K562 (cell line): ENCODE measurements around the gene PPP1R9B. TPM values are rescaled to one million over a fixed set of nuclear protein-coding genes. Genes with fewer than 3 reads are reported as not detected.
A peak's percentile ranks its signal among the peaks of the same experiment; 100 is the strongest.

ENCODE experiments used
- ATAC-seq: fragments of 200-7000 bp; cut with Tn5 transposase; 3 replicates; pipeline ENCODE4 v1.9.1; 2020; ENCODE audit warnings: moderate library complexity
- BruUV-seq: library from RNA; stranded (reverse); fragments of 400-500 nt; replicated peaks from 2 replicates; lab custom pipeline; 2021; lab: Mats Ljungman, UMichigan
- CTCF ChIA-PET: fragments of 300-600 bp; formaldehyde crosslinking; extraction: SDS; loops from one replicate; lab custom pipeline; 2021; ENCODE audit warnings: low intra/inter-chr PET ratio; lab: Yijun Ruan, JAX
- POLR2A ChIA-PET: fragments of 300-600, 350-650 bp; sonication (Branson Sonifier 250); formaldehyde crosslinking; extraction: SDS; loops from one replicate; lab custom pipeline; 2021; ENCODE audit warnings: antibody characterized with exemption, inconsistent platforms; lab: Yijun Ruan, JAX
- DNase-seq, 4 experiments: peaks; one replicate each; pipeline versions ENCODE4 v3.0.0 to v3.0.0-alpha.2; 2011 to 2018; ENCODE audit warnings: low spot score in 3 of 4, mixed read lengths in 3 of 4; ENCODE audit errors: extremely low read depth in 1 of 4
- FAIRE-seq: peaks from 2 replicates; lab custom pipeline; 2011; peaks lifted over from hg19 to GRCh38; lab: Jason Lieb, UNC
- H2AFZ ChIP-seq: 2 replicates; pipeline ENCODE4 v1.6.0; 2011; ENCODE audit warnings: low read depth, low read length, control low read depth, inconsistent platforms
- H3K27ac ChIP-seq: fragments of 200-600 bp; 3 replicates; pipeline ENCODE4 v1.8.0; 2011; ENCODE audit warnings: low read depth, mild to moderate bottlenecking, control low read depth, inconsistent platforms, low read length, moderate library complexity, mixed read lengths; ENCODE audit errors: extremely low read depth
- H3K27me3 ChIP-seq, 2 experiments: fragments of 300-600 bp in 1 of 2; 2 replicates in 1 of 2; 3 replicates in 1 of 2; pipeline versions ENCODE4 v1.6.0 to v1.8.0; 2011; ENCODE audit warnings: inconsistent platforms in 2 of 2, low read length in 2 of 2, mild to moderate bottlenecking in 1 of 2, mixed read lengths in 1 of 2, moderate library complexity in 1 of 2; ENCODE audit not compliant: control insufficient read depth in 2 of 2, insufficient read depth in 2 of 2
- H3K36me3 ChIP-seq: fragments of 300-600 bp; 3 replicates; pipeline ENCODE4 v1.8.0; 2011; ENCODE audit warnings: mild to moderate bottlenecking, low read length, inconsistent platforms; ENCODE audit not compliant: control insufficient read depth, insufficient read depth
- H3K4me1 ChIP-seq, 2 experiments: fragments of 200-600 bp in 1 of 2; replicated peaks in 1 of 2; 2 replicates in 1 of 2; 3 replicates in 1 of 2; pipeline versions ENCODE4 v1.5.1 to v1.8.0; 2011; ENCODE audit warnings: inconsistent platforms in 2 of 2, low read length in 2 of 2, mild to moderate bottlenecking in 1 of 2, mixed read lengths in 1 of 2, moderate library complexity in 1 of 2; ENCODE audit not compliant: control insufficient read depth in 2 of 2, insufficient read depth in 2 of 2
- H3K4me2 ChIP-seq: 2 replicates; pipeline ENCODE4 v1.6.1; 2011; ENCODE audit warnings: low read length, control low read depth, inconsistent platforms, mixed read lengths; ENCODE audit not compliant: insufficient read depth
- H3K4me3 ChIP-seq: fragments of 200-600 bp; sonication (generic), shearing (Covaris generic); 2 replicates; pipeline ENCODE4 v1.5.1; 2016; ENCODE audit warnings: control low read depth, inconsistent platforms
- H3K79me2 ChIP-seq: fragments of 200-600 bp; 3 replicates; pipeline ENCODE4 v1.8.0; 2011; ENCODE audit warnings: low read length, inconsistent platforms; ENCODE audit not compliant: control insufficient read depth, insufficient read depth
- H3K9ac ChIP-seq, 2 experiments: 2 replicates each; pipeline versions ENCODE4 v1.6.0 to v1.6.1; 2011; ENCODE audit warnings: low read depth in 2 of 2, low read length in 2 of 2, control low read depth in 1 of 2, inconsistent platforms in 1 of 2, mild to moderate bottlenecking in 1 of 2, mixed read lengths in 1 of 2; ENCODE audit not compliant: insufficient read depth in 1 of 2
- H3K9me1 ChIP-seq: one replicate; pipeline ENCODE4 v1.6.0; 2011; ENCODE audit warnings: inconsistent platforms, mild to moderate bottlenecking, low read length, moderate library complexity; ENCODE audit not compliant: control insufficient read depth, insufficient read depth
- H3K9me3 ChIP-seq: replicated peaks from 2 replicates; pipeline ENCODE4 v1.5.1; 2011; ENCODE audit warnings: low read depth, low read length, inconsistent platforms; ENCODE audit not compliant: control insufficient read depth, insufficient read depth
- H4K20me1 ChIP-seq: replicated peaks from 2 replicates; pipeline ENCODE4 v1.6.1; 2011; ENCODE audit warnings: low read length, inconsistent platforms, mixed read lengths; ENCODE audit not compliant: control insufficient read depth, insufficient read depth
- HMG20B ChIP-seq: fragments of 250-450 bp; sonication (Bioruptor Pico); IDR thresholded peaks from 2 replicates; pipeline ENCODE4 v1.5.0; 2021; ENCODE audit warnings: mild to moderate bottlenecking
- NFXL1 ChIP-seq: fragments of 450-650 bp; formaldehyde crosslinking; IDR thresholded peaks from 2 replicates; pipeline ENCODE4 v1.4.0; 2021; ENCODE audit warnings: mild to moderate bottlenecking
- SPI1 ChIP-seq: IDR thresholded peaks from 2 replicates; pipeline ENCODE4 v1.6.1; 2011; ENCODE audit warnings: low read depth, low read length, control low read depth, borderline replicate concordance
- ZKSCAN1 ChIP-seq: fragments of 150-350 bp; IDR thresholded peaks from 2 replicates; pipeline ENCODE4 v1.6.1; 2016; ENCODE audit warnings: low read depth, low read length
- ZNF316 ChIP-seq: fragments of 450-650 bp; IDR thresholded peaks from 2 replicates; pipeline ENCODE4 v1.6.1; 2016
- ZNF609 ChIP-seq: sonication (generic); formaldehyde crosslinking; IDR thresholded peaks from 2 replicates; pipeline ENCODE4 v1.8.1; 2023; ENCODE audit warnings: missing genetic modification reagents, mild to moderate bottlenecking, borderline replicate concordance
- WGBS: fragments of 100-300 bp; shearing (Covaris generic); methylation state at CpG from one replicate; pipeline ENCODE4 v1.1.6; 2016; ENCODE audit warnings: low coverage, mixed read lengths; ENCODE audit not compliant: insufficient coverage; ENCODE audit errors: missing lambda C conversion rate; 5-methylcytosine and 5-hydroxymethylcytosine counted together
- in situ Hi-C: fragments of 300-500 bp; cut with MboI; formaldehyde crosslinking; loops from 4 replicates; pipeline ENCODE4 v1.15.0; 2018; ENCODE audit warnings: inconsistent platforms, mixed read lengths
- intact Hi-C: fragments of 100-400 bp; cut with micrococcal nuclease; formaldehyde crosslinking; loops from 2 replicates; pipeline ENCODE4 v1.14.2; 2022
- polyA plus RNA-seq, 8 experiments: library from polyadenylated mRNA; depleted of rRNA in 4 of 8; stranded (reverse) in 5 of 8; unstranded in 3 of 8; fragments of >200 nt; fragmentation: Nextera tagmentation in 2 of 8; fragmentation: Illumina TruSeq in 1 of 8; extraction: Ambion mirVana in 2 of 8; extraction: Trizol in 1 of 8; gene quantifications; 2 replicates each; pipeline versions ENCODE4 v1.2.1 to v1.2.3, GENCODE V29; 2011 to 2014; ENCODE audit warnings: inconsistent platforms in 1 of 8, missing spikeins in 1 of 8
- total RNA-seq, 7 experiments: library from RNA; depleted of rRNA in 6 of 7; stranded (reverse); fragments of >200 nt in 6 of 7; fragmentation: Illumina TruSeq in 2 of 7; extraction: Trizol in 2 of 7; gene quantifications; 2 replicates each; pipeline versions ENCODE4 v1.2.1 to v1.2.3, GENCODE V29; 2011 to 2021; ENCODE audit warnings: low replicate concordance in 1 of 7
- TF ChIP-seq, protein P1 (sequence below): sonication (generic); formaldehyde crosslinking; IDR thresholded peaks from 2 replicates; pipeline ENCODE4 v1.8.0; 2022; ENCODE audit warnings: mild to moderate bottlenecking, missing genetic modification reagents

PPP1R9B gene
- total and polyA plus RNA-seq, 9 of the 15 experiments (the other 6 are each of a cell fraction or from before 2014, with no cell fraction given) = 0.10 to 63.5 (median 24.7) TPM

DNA sequence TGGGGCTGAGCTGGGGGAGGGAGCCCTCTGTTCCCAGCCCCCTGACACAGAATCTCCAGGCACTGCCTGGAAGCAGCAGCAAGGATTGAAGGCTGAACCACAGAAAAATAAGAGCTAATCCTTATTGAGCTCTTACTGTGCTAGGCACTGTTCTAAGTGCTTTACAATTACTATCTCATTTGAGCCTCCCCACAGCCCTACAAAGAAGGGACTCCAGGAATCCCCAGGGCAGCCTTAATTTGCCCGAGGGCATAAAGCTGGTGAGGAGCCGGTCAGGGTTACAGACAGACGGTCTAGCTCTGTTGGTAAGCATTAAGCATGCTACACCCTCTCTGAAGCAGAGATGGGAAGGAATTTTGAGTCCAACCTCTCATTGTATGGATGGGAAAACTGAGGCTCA, 27.5 kb downstream of the PPP1R9B start (continued):
- TF ChIP-seq ZNF609 (CRISPR knock-in tag) = no peak

GRCh38 chr17:50120475-50121253, 29.8 kb downstream of the PPP1R9B start:
- CTCF ChIA-PET = no interaction called here

More at GRCh38 chr17:50120475-50121253, 29.8 kb downstream of the PPP1R9B start:
- Histone ChIP-seq H3K79me2 (no peaks in the 10 kb centered on the region), H3K27me3 (peaks cover 37 to 67% of the 10 kb centered on the region in 2 experiments; a peak in 4 of 5 replicates), H3K9ac (no peak overlapping the region), H3K27ac (no peak overlapping the region), H3K4me3 (no peak overlapping the region), H3K9me1 (no peaks in the 10 kb centered on the region), H3K4me2 (no peak overlapping the region), H2AFZ (no peak overlapping the region), H3K36me3 (no peaks in the 10 kb centered on the region), H3K4me1 (peaks cover 0 to 17% of the 10 kb centered on the region in 2 experiments; a peak in 4 of 5 replicates), H3K9me3 (no peaks in the 10 kb centered on the region), H4K20me1 (peaks cover 3% of the 10 kb centered on the region)
- in situ Hi-C loops (no loop called here), intact Hi-C loops (no loop called here)
- WGBS = 0% methylated on average over 5 of the region's 7 CpGs
- no TSS peak for BruUV-seq
- POLR2A ChIA-PET = interaction anchor here (1.5 kb wide), 1 partner anchor 8 kb away, joined by 3 read pairs; no protein-coding TSS in a partner anchor
- ATAC-seq (no peak), DNase-seq (no peak), FAIRE-seq (no peak)
- TF ChIP-seq NFXL1 (CRISPR knock-in tag) = no peak
- 0 out of 2 replicates have a peak, but pooled peaks have one; percentile 4 for TF ChIP-seq ZNF316
- TF ChIP-seq, protein P1, sequence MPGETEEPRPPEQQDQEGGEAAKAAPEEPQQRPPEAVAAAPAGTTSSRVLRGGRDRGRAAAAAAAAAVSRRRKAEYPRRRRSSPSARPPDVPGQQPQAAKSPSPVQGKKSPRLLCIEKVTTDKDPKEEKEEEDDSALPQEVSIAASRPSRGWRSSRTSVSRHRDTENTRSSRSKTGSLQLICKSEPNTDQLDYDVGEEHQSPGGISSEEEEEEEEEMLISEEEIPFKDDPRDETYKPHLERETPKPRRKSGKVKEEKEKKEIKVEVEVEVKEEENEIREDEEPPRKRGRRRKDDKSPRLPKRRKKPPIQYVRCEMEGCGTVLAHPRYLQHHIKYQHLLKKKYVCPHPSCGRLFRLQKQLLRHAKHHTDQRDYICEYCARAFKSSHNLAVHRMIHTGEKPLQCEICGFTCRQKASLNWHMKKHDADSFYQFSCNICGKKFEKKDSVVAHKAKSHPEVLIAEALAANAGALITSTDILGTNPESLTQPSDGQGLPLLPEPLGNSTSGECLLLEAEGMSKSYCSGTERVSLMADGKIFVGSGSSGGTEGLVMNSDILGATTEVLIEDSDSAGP (CRISPR knock-in tag) = no peak
- no peak for TF ChIP-seq HMG20B (CRISPR knock-in tag)
- TF ChIP-seq SPI1 = no peak
- TF ChIP-seq ZKSCAN1 = peak; percentile 59; the same call in 1 of the 2 replicates
